HepG2 (cell line): ENCODE results near the gene GEMIN4. TPM values are rescaled to one million over a fixed set of nuclear protein-coding genes. Genes with fewer than 3 reads are reported as not detected.

Experiments
- ATAC-seq: fragments of 200-7000 bp; cut with Tn5 transposase; 3 replicates; pipeline ENCODE4 v1.9.1; 2020; ENCODE audit warnings: mild to moderate bottlenecking, moderate library complexity
- BruUV-seq: library from RNA; stranded (reverse); fragments of 400-500 nt; replicated peaks from 2 replicates; lab custom pipeline; 2021; lab: Mats Ljungman, UMichigan
- CTCF ChIA-PET: fragments of 300-600 bp; formaldehyde crosslinking; extraction: SDS; loops from one replicate; lab custom pipeline; 2021; ENCODE audit warnings: low total read pairs, inconsistent platforms, low intra/inter-chr PET ratio; lab: Yijun Ruan, JAX
- POLR2A ChIA-PET: fragments of 350-600 bp; sonication (Branson Sonifier 250); formaldehyde crosslinking; loops from one replicate; lab custom pipeline; 2020; ENCODE audit warnings: antibody characterized with exemption, inconsistent platforms; lab: Yijun Ruan, JAX
- DNase-seq: peaks from one replicate; pipeline ENCODE4 v3.0.0-alpha.2; 2015; ENCODE audit warnings: low spot score
- FAIRE-seq: peaks from 3 replicates; lab custom pipeline; 2011; peaks lifted over from hg19 to GRCh38; lab: Jason Lieb, UNC
- H2AFZ ChIP-seq: one replicate; pipeline ENCODE4 v1.6.1; 2011; ENCODE audit warnings: low read length, inconsistent platforms
- H3K27ac ChIP-seq: fragments of 300-600 bp; 3 replicates; pipeline ENCODE4 v1.8.0; 2011; ENCODE audit warnings: mixed run types, mild to moderate bottlenecking, mixed read lengths, low read length, inconsistent platforms; ENCODE audit not compliant: insufficient read depth; ENCODE audit errors: extremely low read length
- H3K27me3 ChIP-seq, 2 experiments: fragments of 200-600 bp in 1 of 2; 2 replicates in 1 of 2; 3 replicates in 1 of 2; pipeline versions ENCODE4 v1.6.0 to v1.8.0; 2011; ENCODE audit warnings: low read length in 2 of 2, mild to moderate bottlenecking in 2 of 2, moderate library complexity in 2 of 2, inconsistent platforms in 1 of 2; ENCODE audit not compliant: insufficient read depth in 2 of 2, control insufficient read depth in 1 of 2
- H3K36me3 ChIP-seq, 2 experiments: fragments of 200-600 bp in 1 of 2; replicated peaks in 1 of 2; 2 replicates in 1 of 2; 3 replicates in 1 of 2; pipeline versions ENCODE4 v1.5.1 to v1.8.0; 2011; ENCODE audit warnings: low read length in 2 of 2, inconsistent platforms in 1 of 2; ENCODE audit not compliant: insufficient read depth in 2 of 2, control insufficient read depth in 1 of 2
- H3K4me1 ChIP-seq: 2 replicates; pipeline ENCODE4 v1.5.1; 2012; ENCODE audit warnings: low read length, inconsistent platforms; ENCODE audit not compliant: insufficient read depth
- H3K4me2 ChIP-seq: 2 replicates; pipeline ENCODE4 v1.6.0; 2011; ENCODE audit warnings: low read depth, low read length, inconsistent platforms
- H3K4me3 ChIP-seq, 3 experiments: fragments of 200-600 bp in 1 of 3; sonication (generic), shearing (Covaris generic) in 1 of 3; replicated peaks in 1 of 3; 2 replicates each; pipeline ENCODE4 v1.5.1; 2011 to 2016; ENCODE audit warnings: low read length in 3 of 3, inconsistent platforms in 2 of 3, low read depth in 2 of 3, mild to moderate bottlenecking in 2 of 3, control low read depth in 1 of 3, mixed read lengths in 1 of 3; ENCODE audit not compliant: insufficient read depth in 1 of 3
- H3K79me2 ChIP-seq: one replicate; pipeline ENCODE4 v1.6.1; 2011; ENCODE audit warnings: low read length, inconsistent platforms; ENCODE audit not compliant: insufficient read depth
- H3K9ac ChIP-seq: 2 replicates; pipeline ENCODE4 v1.6.0; 2011; ENCODE audit warnings: mild to moderate bottlenecking, low read depth, low read length, inconsistent platforms; ENCODE audit not compliant: insufficient read depth
- H3K9me3 ChIP-seq: 2 replicates; pipeline ENCODE4 v1.5.1; 2012; ENCODE audit warnings: mild to moderate bottlenecking, low read length
- H4K20me1 ChIP-seq: 2 replicates; pipeline ENCODE4 v1.6.0; 2011; ENCODE audit warnings: inconsistent platforms, mild to moderate bottlenecking, low read length, moderate library complexity; ENCODE audit not compliant: insufficient read depth
- ELF1 ChIP-seq: sonication (generic); formaldehyde crosslinking; IDR thresholded peaks from 2 replicates; pipeline ENCODE4 v1.4.0; 2020; ENCODE audit warnings: missing genetic modification reagents
- FOXA1 ChIP-seq, 2 experiments: fragments of 450-650 bp in 1 of 2; sonication (generic) in 1 of 2; formaldehyde crosslinking in 1 of 2; IDR thresholded peaks; 2 replicates each; pipeline versions ENCODE4 v1.4.0 to v1.6.1; 2016 to 2020; ENCODE audit warnings: missing genetic modification reagents in 1 of 2
- HDAC1 ChIP-seq: sonication (generic); formaldehyde crosslinking; IDR thresholded peaks from 2 replicates; pipeline ENCODE4 v1.5.1; 2020; ENCODE audit warnings: mild to moderate bottlenecking, missing genetic modification reagents
- HNF4G ChIP-seq, 2 experiments: sonication (generic) in 1 of 2; formaldehyde crosslinking in 1 of 2; IDR thresholded peaks; 2 replicates each; pipeline versions ENCODE4 v1.4.0 to v1.6.1; 2011 to 2020; ENCODE audit warnings: borderline replicate concordance in 2 of 2, low read depth in 2 of 2, mild to moderate bottlenecking in 2 of 2, low read length in 1 of 2, missing genetic modification reagents in 1 of 2, moderate library complexity in 1 of 2
- MIER2 ChIP-seq: IDR thresholded peaks from 2 replicates; pipeline ENCODE4 v1.6.1; 2016; ENCODE audit warnings: missing biosample characterization, missing genetic modification reagents
- MXI1 ChIP-seq: IDR thresholded peaks from 3 replicates; pipeline ENCODE4 v1.6.1; 2012; ENCODE audit warnings: low read depth, low read length, inconsistent platforms, borderline replicate concordance
- NR2F1 ChIP-seq, 2 experiments: fragments of 450-650 bp in 1 of 2; formaldehyde crosslinking in 1 of 2; IDR thresholded peaks; 2 replicates each; pipeline versions ENCODE4 v1.5.0 to v1.6.1; 2016 to 2020; ENCODE audit warnings: mild to moderate bottlenecking in 1 of 2, missing compliant biosample characterization in 1 of 2, missing genetic modification reagents in 1 of 2, moderate library complexity in 1 of 2
- RARA ChIP-seq: IDR thresholded peaks from 2 replicates; pipeline ENCODE4 v1.6.1; 2016; ENCODE audit warnings: missing genetic modification reagents, missing compliant biosample characterization
- SMAD3 ChIP-seq: sonication (generic); formaldehyde crosslinking; IDR thresholded peaks from 2 replicates; pipeline ENCODE4 v1.4.0; 2020; ENCODE audit warnings: missing genetic modification reagents
- SUZ12 ChIP-seq: fragments of 150-350 bp; IDR thresholded peaks from 2 replicates; pipeline ENCODE4 v1.6.1; 2014; ENCODE audit warnings: low read depth, low read length
- ZMYM4 ChIP-seq: sonication (generic); formaldehyde crosslinking; IDR thresholded peaks from 2 replicates; pipeline ENCODE4 v1.8.1; 2023; ENCODE audit warnings: mild to moderate bottlenecking, missing genetic modification reagents
- ZNF160 ChIP-seq: sonication (generic); formaldehyde crosslinking; IDR thresholded peaks from 2 replicates; pipeline ENCODE4 v1.8.0; 2022; ENCODE audit warnings: mild to moderate bottlenecking, inconsistent platforms, missing genetic modification reagents
- ZNF501 ChIP-seq: sonication (generic); formaldehyde crosslinking; IDR thresholded peaks from 2 replicates; pipeline ENCODE4 v1.5.1; 2020; ENCODE audit warnings: mild to moderate bottlenecking, moderate library complexity, missing genetic modification reagents
- WGBS: methylation state at CpG from one replicate; pipeline ENCODE4 v1.1.6; 2017; ENCODE audit warnings: low lambda C conversion rate; 5-methylcytosine and 5-hydroxymethylcytosine counted together
- in situ Hi-C: cut with HindIII; loops from 2 replicates; pipeline ENCODE4 v1.10.0; 2017; ENCODE audit warnings: low pct_unique_long_range_greater_than_20kb; ENCODE audit not compliant: extremely low pct_ligation_motif_present
- intact Hi-C: fragments of 100-400 bp; cut with micrococcal nuclease; formaldehyde crosslinking; loops from one replicate; pipeline ENCODE4 v1.10.0; 2022; ENCODE audit not compliant: unreplicated experiment
- polyA plus RNA-seq, 8 experiments: library from polyadenylated mRNA; depleted of rRNA in 3 of 8; stranded (reverse) in 7 of 8; unstranded in 1 of 8; fragments of >200 nt; fragmentation: Illumina TruSeq in 4 of 8; extraction: Trizol in 4 of 8; gene quantifications; 2 replicates each; pipeline versions ENCODE4 v1.2.1 to v1.2.3, GENCODE V29; 2011 to 2016; ENCODE audit warnings: low read depth in 4 of 8, missing spikeins in 1 of 8, mixed read lengths in 1 of 8; ENCODE audit not compliant: insufficient read depth in 1 of 8
- total RNA-seq, 5 experiments: library from RNA; depleted of rRNA; stranded (reverse); fragments of >200 nt; fragmentation: Illumina TruSeq; extraction: Trizol; gene quantifications; 2 replicates each; pipeline ENCODE4 v1.2.3, GENCODE V29; 2016; ENCODE audit warnings: low read depth in 1 of 5
- TF ChIP-seq, protein P1 (sequence below): sonication (generic); formaldehyde crosslinking; IDR thresholded peaks from 2 replicates; pipeline ENCODE4 v1.5.1; 2020; ENCODE audit warnings: mild to moderate bottlenecking, missing genetic modification reagents, moderate library complexity
- TF ChIP-seq, protein P2 (sequence below): sonication (generic); formaldehyde crosslinking; IDR thresholded peaks from 2 replicates; pipeline ENCODE4 v1.4.0; 2020; ENCODE audit warnings: mild to moderate bottlenecking, missing genetic modification reagents
- TF ChIP-seq, protein P3 (sequence below): sonication (generic); formaldehyde crosslinking; IDR thresholded peaks from 2 replicates; pipeline ENCODE4 v1.4.0; 2020; ENCODE audit warnings: missing genetic modification reagents

The GEMIN4 gene
- total and polyA plus RNA-seq, 2 of the 13 experiments (the other 11 are each of a cell fraction or from before 2014, with no cell fraction given): 10.8 to 22.7 TPM

DNA sequence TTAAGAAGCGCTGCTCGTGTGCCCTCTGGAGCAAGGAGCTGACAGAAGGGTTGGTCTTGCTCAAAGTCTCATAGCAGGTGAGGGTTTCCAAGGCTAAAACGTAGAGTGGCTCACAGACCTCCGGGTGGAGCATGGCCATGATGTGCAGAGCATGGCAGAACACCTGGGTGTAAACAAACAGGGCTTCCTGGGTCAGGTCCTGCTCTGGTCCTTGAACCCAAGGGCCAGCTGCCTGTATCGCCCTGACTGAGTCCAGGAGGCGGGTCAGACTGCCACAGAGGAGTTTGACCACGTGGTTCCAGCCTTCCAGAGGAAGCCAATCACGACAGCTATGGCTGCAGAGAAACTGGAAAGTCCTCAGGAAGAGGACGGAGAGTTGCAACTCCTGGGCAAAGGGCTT is 7.1 kb downstream of the GEMIN4 start:
- WGBS: 71% methylated on average over 9 of the region's 9 CpGs
- in situ Hi-C loops: no loop called here
- POLR2A ChIA-PET: interaction anchor here (1.1 to 1.8 kb wide), 2 partner anchors 12 to 18 kb away, joined by 3 to 4 read pairs; no protein-coding TSS in a partner anchor
- Histone ChIP-seq H3K9ac (no peak overlapping the region), H4K20me1 (no peaks in the 10 kb centered on the region), H3K36me3 (peaks cover 28 to 81% of the 10 kb centered on the region in 2 experiments), H3K27me3 (no peaks in the 10 kb centered on the region), H3K4me3 (no peak overlapping the region), H3K4me2 (no peak overlapping the region), H2AFZ (no peak overlapping the region), H3K4me1 (peaks cover 23% of the 10 kb centered on the region), H3K9me3 (no peaks in the 10 kb centered on the region), H3K79me2 (peaks cover 12% of the 10 kb centered on the region), H3K27ac (peak overlapping the region; percentile 22)
- intact Hi-C loops: no loop called here
- BruUV-seq: no TSS peak
- DNase-seq: no peak
- CTCF ChIA-PET: no interaction called here
- no peak for FAIRE-seq
- peak; percentile 74 for ATAC-seq
- TF ChIP-seq SUZ12: no peak
- TF ChIP-seq, protein P1, sequence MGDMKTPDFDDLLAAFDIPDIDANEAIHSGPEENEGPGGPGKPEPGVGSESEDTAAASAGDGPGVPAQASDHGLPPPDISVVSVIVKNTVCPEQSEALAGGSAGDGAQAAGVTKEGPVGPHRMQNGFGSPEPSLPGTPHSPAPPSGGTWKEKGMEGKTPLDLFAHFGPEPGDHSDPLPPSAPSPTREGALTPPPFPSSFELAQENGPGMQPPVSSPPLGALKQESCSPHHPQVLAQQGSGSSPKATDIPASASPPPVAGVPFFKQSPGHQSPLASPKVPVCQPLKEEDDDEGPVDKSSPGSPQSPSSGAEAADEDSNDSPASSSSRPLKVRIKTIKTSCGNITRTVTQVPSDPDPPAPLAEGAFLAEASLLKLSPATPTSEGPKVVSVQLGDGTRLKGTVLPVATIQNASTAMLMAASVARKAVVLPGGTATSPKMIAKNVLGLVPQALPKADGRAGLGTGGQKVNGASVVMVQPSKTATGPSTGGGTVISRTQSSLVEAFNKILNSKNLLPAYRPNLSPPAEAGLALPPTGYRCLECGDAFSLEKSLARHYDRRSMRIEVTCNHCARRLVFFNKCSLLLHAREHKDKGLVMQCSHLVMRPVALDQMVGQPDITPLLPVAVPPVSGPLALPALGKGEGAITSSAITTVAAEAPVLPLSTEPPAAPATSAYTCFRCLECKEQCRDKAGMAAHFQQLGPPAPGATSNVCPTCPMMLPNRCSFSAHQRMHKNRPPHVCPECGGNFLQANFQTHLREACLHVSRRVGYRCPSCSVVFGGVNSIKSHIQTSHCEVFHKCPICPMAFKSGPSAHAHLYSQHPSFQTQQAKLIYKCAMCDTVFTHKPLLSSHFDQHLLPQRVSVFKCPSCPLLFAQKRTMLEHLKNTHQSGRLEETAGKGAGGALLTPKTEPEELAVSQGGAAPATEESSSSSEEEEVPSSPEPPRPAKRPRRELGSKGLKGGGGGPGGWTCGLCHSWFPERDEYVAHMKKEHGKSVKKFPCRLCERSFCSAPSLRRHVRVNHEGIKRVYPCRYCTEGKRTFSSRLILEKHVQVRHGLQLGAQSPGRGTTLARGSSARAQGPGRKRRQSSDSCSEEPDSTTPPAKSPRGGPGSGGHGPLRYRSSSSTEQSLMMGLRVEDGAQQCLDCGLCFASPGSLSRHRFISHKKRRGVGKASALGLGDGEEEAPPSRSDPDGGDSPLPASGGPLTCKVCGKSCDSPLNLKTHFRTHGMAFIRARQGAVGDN (CRISPR knock-in tag): peak; percentile 80
- peak; percentile 55; the same call in 1 of the 2 replicates for TF ChIP-seq RARA
- no peak for TF ChIP-seq ELF1 (CRISPR knock-in tag)
- TF ChIP-seq, protein P2, sequence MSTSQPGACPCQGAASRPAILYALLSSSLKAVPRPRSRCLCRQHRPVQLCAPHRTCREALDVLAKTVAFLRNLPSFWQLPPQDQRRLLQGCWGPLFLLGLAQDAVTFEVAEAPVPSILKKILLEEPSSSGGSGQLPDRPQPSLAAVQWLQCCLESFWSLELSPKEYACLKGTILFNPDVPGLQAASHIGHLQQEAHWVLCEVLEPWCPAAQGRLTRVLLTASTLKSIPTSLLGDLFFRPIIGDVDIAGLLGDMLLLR (CRISPR knock-in tag): no peak
- TF ChIP-seq HDAC1 (CRISPR knock-in tag): peak; percentile 45
- TF ChIP-seq, protein P3, sequence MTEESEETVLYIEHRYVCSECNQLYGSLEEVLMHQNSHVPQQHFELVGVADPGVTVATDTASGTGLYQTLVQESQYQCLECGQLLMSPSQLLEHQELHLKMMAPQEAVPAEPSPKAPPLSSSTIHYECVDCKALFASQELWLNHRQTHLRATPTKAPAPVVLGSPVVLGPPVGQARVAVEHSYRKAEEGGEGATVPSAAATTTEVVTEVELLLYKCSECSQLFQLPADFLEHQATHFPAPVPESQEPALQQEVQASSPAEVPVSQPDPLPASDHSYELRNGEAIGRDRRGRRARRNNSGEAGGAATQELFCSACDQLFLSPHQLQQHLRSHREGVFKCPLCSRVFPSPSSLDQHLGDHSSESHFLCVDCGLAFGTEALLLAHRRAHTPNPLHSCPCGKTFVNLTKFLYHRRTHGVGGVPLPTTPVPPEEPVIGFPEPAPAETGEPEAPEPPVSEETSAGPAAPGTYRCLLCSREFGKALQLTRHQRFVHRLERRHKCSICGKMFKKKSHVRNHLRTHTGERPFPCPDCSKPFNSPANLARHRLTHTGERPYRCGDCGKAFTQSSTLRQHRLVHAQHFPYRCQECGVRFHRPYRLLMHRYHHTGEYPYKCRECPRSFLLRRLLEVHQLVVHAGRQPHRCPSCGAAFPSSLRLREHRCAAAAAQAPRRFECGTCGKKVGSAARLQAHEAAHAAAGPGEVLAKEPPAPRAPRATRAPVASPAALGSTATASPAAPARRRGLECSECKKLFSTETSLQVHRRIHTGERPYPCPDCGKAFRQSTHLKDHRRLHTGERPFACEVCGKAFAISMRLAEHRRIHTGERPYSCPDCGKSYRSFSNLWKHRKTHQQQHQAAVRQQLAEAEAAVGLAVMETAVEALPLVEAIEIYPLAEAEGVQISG: 0 out of 2 replicates have a peak, but pooled peaks have one; percentile 16
- no peak for TF ChIP-seq ZNF160
- no peak for TF ChIP-seq HNF4G (IDR thresholded peaks at IDR 0.05; ENCODE audit: borderline replicate concordance, low read depth, low read length)
- TF ChIP-seq HNF4G (CRISPR knock-in tag; IDR thresholded peaks at IDR 0.05; ENCODE audit: borderline replicate concordance, low read depth): 0 out of 2 replicates have a peak, but pooled peaks have one; percentile 46
- TF ChIP-seq ZMYM4 (CRISPR knock-in tag): peak; percentile 60
- TF ChIP-seq FOXA1 (IDR thresholded peaks at IDR 0.05): no peak
- TF ChIP-seq FOXA1 (CRISPR knock-in tag; IDR thresholded peaks at IDR 0.05): peak; percentile 35; the same call in 1 of the 2 replicates
- no peak for TF ChIP-seq MIER2
- TF ChIP-seq ZNF501 (CRISPR knock-in tag): peak; percentile 26; the same call in 1 of the 2 replicates
- no peak for TF ChIP-seq SMAD3 (CRISPR knock-in tag)
- TF ChIP-seq MXI1: peak; percentile 42; the same call in 1 of the 3 replicates
- TF ChIP-seq NR2F1 (CRISPR knock-in tag; IDR thresholded peaks at IDR 0.05): 0 out of 4 replicates have a peak, but pooled peaks of 1 of the 2 experiments have one; percentile 32
